SK-N-SH treated with all-trans-retinoic acid at 6 μM for 48 hours (cell line): ENCODE data around the gene TMC5.

ENCODE experiments used
- ATAC-seq: fragments of 200-7000 bp; cut with Tn5 transposase; 3 replicates; pipeline ENCODE4 v1.9.1; 2020; ENCODE audit warnings: mild to moderate bottlenecking, moderate library complexity
- ARNTL ChIP-seq: fragments of 450-650 bp; formaldehyde crosslinking; IDR thresholded peaks from 2 replicates; pipeline ENCODE4 v1.5.0; 2020; ENCODE audit warnings: low read depth, mild to moderate bottlenecking, moderate library complexity, borderline replicate concordance
- BACH2 ChIP-seq: fragments of 250-450 bp; sonication (Bioruptor Pico); IDR thresholded peaks from 2 replicates; pipeline ENCODE4 v1.9.0; 2021; ENCODE audit warnings: mild to moderate bottlenecking, borderline replicate concordance
- CREB5 ChIP-seq: fragments of 250-450 bp; sonication (Bioruptor Pico); IDR thresholded peaks from 2 replicates; pipeline ENCODE4 v1.5.1; 2020; ENCODE audit warnings: low read depth, mild to moderate bottlenecking, moderate library complexity
- CSDC2 ChIP-seq: fragments of 250-450 bp; sonication (Bioruptor Pico); IDR thresholded peaks from 2 replicates; pipeline ENCODE4 v1.5.0; 2020; ENCODE audit warnings: mild to moderate bottlenecking, moderate library complexity
- CSRNP3 ChIP-seq: fragments of 250-450 bp; sonication (Bioruptor Pico); IDR thresholded peaks from 2 replicates; pipeline ENCODE4 v1.5.1; 2021; ENCODE audit warnings: mild to moderate bottlenecking, moderate library complexity
- ESRRG ChIP-seq: fragments of 250-450 bp; sonication (Bioruptor Pico); IDR thresholded peaks from 2 replicates; pipeline ENCODE4 v1.6.1; 2021; ENCODE audit warnings: mild to moderate bottlenecking
- GLIS3 ChIP-seq: fragments of 250-450 bp; sonication (Bioruptor Pico); IDR thresholded peaks from 2 replicates; pipeline ENCODE4 v1.5.0; 2020; ENCODE audit warnings: mild to moderate bottlenecking, moderate library complexity
- ISL1 ChIP-seq: fragments of 250-450 bp; sonication (Bioruptor Pico); IDR thresholded peaks from 2 replicates; pipeline ENCODE4 v2.1.2; 2022; ENCODE audit warnings: mild to moderate bottlenecking, moderate library complexity
- POU6F1 ChIP-seq: fragments of 250-450 bp; sonication (Bioruptor Pico); IDR thresholded peaks from 2 replicates; pipeline ENCODE4 v1.8.0; 2021; ENCODE audit warnings: low read depth, mild to moderate bottlenecking, moderate library complexity, borderline replicate concordance
- PPARA ChIP-seq: fragments of 250-450 bp; sonication (Bioruptor Pico); IDR thresholded peaks from 2 replicates; pipeline ENCODE4 v1.5.0; 2020; ENCODE audit warnings: mild to moderate bottlenecking, borderline replicate concordance
- RARB ChIP-seq: fragments of 250-450 bp; sonication (Bioruptor Pico); IDR thresholded peaks from 2 replicates; pipeline ENCODE4 v1.8.0; 2021; ENCODE audit warnings: mild to moderate bottlenecking, moderate library complexity
- TCF4 ChIP-seq: fragments of 250-450 bp; sonication (Bioruptor Pico); IDR thresholded peaks from 2 replicates; pipeline ENCODE4 v1.8.0; 2021; ENCODE audit warnings: mild to moderate bottlenecking, moderate library complexity, borderline replicate concordance
- TSHZ2 ChIP-seq: fragments of 250-450 bp; sonication (Bioruptor Pico); IDR thresholded peaks from 2 replicates; pipeline ENCODE4 v1.5.0; 2020; ENCODE audit warnings: mild to moderate bottlenecking, moderate library complexity
- ZFP30 ChIP-seq: fragments of 450-650 bp; formaldehyde crosslinking; IDR thresholded peaks from 2 replicates; pipeline ENCODE4 v1.5.0; 2022; ENCODE audit warnings: mild to moderate bottlenecking, moderate library complexity
- ZNF565 ChIP-seq: fragments of 450-650 bp; formaldehyde crosslinking; conservative IDR thresholded peaks from 2 replicates; pipeline ENCODE4 v1.5.0; 2020; ENCODE audit warnings: low read depth, mild to moderate bottlenecking, moderate library complexity
- ZNF70 ChIP-seq: fragments of 450-650 bp; formaldehyde crosslinking; IDR thresholded peaks from 2 replicates; pipeline ENCODE4 v1.5.0; 2020; ENCODE audit warnings: mild to moderate bottlenecking, moderate library complexity
- ZNF8 ChIP-seq: fragments of 450-650 bp; formaldehyde crosslinking; IDR thresholded peaks from 2 replicates; pipeline ENCODE4 v1.5.0; 2020; ENCODE audit warnings: mild to moderate bottlenecking, moderate library complexity

TMC5 gene

GRCh38 chr16:19382084-19382801 lies 35.4 kb upstream of the TMC5 start (continued):
- TF ChIP-seq CSRNP3 (CRISPR knock-in tag): no peak

- no peak for TF ChIP-seq ARNTL (CRISPR knock-in tag)
- TF ChIP-seq ISL1 (CRISPR knock-in tag): no peak
- no peak for TF ChIP-seq TSHZ2 (CRISPR knock-in tag)
- no peak for TF ChIP-seq TCF4
- TF ChIP-seq ZNF8 (CRISPR knock-in tag): no peak
- TF ChIP-seq CSDC2 (CRISPR knock-in tag): no peak
- TF ChIP-seq CREB5 (CRISPR knock-in tag): no peak
- peak; percentile 69 for ATAC-seq
Measured at GRCh38 chr16:19382887-19383816, 34.5 kb upstream of the TMC5 start.

- TF ChIP-seq ZNF70 (CRISPR knock-in tag): no peak
- TF ChIP-seq PPARA (CRISPR knock-in tag): no peak
- no peak for TF ChIP-seq TSHZ2 (CRISPR knock-in tag)
- no peak for TF ChIP-seq ESRRG (CRISPR knock-in tag)
- no peak for TF ChIP-seq RARB (CRISPR knock-in tag)
- TF ChIP-seq POU6F1 (CRISPR knock-in tag): no peak
- no peak for TF ChIP-seq CSRNP3 (CRISPR knock-in tag)
- TF ChIP-seq GLIS3 (CRISPR knock-in tag): no peak
- no peak for TF ChIP-seq BACH2 (CRISPR knock-in tag)
- TF ChIP-seq ZFP30: no peak
- no peak for TF ChIP-seq ZNF565
- TF ChIP-seq TCF4: no peak
- no peak for TF ChIP-seq ZNF8 (CRISPR knock-in tag)
- ATAC-seq: no peak
Measured at GRCh38 chr16:19384656-19385055, 33.0 kb upstream of the TMC5 start.
